ENCODE data around the gene TOLLIP.
"Not testable (repeated sequence)": the region's sequence is repeated elsewhere in the genome, so short reads cannot be mapped to it uniquely, and the experiment has no call there.

TOLLIP gene

GRCh38 chr11:1343391-1344055, 34.1 kb upstream of the TOLLIP start:
- DNase-seq = no peak

DNA sequence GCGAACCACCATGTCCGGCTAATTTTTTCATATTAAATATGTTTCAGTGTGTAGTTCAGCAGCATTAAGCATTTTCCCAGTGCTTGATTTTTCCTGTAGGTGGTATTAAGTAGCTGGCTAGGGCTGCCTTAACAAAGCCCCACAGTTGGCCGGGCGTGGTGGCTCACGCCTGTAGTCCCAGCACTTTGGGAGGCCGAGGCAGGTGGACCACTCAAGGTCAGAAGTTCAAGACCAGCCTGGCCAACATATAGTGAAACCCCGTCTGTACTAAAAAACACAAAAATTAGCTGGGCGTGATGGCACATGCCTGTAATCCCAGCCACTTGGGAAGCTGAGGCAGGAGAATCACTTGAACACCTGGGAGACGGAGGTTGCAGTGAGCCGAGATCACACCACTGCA, 33.5 kb upstream of the TOLLIP start:
- DNase-seq = no peak

DNA sequence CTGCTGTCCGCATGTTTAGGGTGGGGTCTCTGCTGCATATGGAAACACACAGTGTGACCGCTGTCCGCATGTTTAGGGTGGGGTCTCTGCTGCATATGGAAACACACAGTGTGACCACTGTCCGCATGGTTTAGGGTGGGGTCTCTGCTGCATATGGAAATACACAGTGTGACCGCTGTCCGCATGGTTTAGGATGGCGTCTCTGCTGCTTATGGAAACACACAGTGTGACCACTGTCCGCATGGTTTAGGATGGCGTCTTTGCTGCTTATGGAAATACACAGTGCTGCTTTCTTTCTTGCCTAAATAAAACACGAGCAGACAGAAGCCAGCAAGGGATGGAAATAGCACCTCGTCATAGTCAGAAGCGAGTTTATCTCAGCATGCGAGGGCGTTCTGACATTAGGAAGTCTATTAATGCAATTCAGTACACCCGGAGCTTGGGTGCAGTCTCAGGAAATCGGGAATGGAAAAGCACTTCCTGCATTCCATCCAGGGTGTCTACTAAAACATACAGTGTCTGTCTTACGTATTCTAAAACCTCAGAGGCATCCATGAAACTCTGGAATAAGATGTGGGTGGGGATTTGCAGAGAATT, 32.6 kb upstream of the TOLLIP start:
- no peak for DNase-seq

DNA sequence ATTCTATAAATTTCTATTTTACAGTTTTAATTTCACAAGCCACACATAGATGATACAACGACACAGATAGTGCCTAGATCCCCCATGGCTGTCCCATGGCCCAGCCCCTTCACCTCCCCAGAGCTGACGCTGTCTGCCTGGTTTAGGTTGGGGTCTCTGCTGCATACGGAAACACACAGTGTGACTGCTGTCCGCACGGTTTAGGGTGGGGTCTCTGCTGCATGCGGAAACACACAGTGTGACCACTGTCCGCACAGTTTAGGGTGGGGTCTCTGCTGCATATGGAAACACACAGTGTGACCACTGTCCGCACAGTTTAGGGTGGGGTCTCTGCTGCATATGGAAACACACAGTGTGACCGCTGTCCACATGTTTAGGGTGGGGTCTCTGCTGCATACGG, 31.8 kb upstream of the TOLLIP start:
- DNase-seq = not testable (repeated sequence)

DNA sequence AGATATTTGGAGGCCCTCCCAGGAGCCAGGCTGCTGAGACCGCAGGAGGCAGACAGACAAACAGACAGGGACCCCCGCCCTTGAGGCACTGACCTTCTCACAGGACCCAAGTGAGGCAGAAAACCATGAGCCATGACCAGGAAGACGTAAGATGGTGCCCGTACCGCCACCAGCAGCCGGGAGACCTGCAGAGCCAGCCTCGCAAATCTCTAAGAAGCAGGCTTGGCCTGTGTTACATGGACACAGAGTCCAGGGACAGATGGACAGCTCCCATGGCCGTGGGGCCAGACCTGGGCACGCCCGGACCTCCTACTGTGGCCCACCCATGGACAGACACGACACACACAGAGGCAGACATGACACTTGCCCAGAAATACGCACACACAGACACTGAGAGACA, 30.7 kb upstream of the TOLLIP start:
- no peak for DNase-seq

- DNase-seq = no peak
Observed at GRCh38 chr11:1339066-1339675, 29.7 kb upstream of the TOLLIP start.

DNA sequence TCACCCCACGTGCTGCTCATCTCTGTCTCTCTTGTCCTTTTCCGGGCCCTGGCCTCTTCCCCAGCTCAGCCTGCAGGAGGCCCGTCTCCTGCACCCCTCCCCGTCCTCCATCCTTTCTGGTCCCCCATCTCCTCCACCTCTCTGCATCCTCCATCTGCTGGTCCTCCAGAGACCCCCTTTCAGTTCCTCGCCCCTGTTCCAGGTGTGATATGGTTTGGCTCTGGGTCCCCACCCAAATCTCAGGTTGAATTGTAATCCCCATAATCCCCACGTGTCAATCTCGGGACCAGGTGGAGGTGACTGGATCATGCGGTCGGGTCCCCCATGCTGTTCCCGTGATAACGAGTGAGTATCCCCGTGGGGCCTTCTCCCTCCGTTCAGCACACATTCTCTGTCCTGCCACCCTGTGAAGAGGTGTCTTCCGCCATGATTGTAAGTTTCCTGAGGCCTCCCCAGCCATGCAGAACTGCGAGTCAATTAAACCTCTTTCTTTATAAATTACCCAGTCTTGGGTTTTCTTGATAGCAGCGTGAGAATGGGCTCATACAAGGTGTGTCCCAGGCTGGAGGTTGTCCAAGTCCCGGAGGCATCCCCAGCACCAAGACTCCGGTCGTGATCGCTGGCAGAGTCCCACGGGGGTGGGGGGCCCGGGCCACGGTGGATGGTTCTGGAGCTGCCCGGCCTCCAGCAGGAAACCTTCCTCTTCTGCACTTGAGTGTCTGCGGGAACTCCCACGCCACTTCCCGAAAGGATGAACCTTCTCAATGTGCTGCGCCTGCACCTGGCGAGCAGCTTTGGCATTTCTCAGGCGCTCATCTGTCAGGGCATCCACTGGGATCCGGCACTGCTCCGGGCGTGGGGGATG, 29.0 kb upstream of the TOLLIP start:
- no peak for DNase-seq

GRCh38 chr11:1337647-1338007, 28.2 kb upstream of the TOLLIP start:
- DNase-seq = peak; percentile 14

GRCh38 chr11:1336836-1337646, 27.6 kb upstream of the TOLLIP start:
- peak; percentile 75 for DNase-seq

GRCh38 chr11:1335811-1336761, 26.7 kb upstream of the TOLLIP start:
- DNase-seq = peak; percentile 85

DNA sequence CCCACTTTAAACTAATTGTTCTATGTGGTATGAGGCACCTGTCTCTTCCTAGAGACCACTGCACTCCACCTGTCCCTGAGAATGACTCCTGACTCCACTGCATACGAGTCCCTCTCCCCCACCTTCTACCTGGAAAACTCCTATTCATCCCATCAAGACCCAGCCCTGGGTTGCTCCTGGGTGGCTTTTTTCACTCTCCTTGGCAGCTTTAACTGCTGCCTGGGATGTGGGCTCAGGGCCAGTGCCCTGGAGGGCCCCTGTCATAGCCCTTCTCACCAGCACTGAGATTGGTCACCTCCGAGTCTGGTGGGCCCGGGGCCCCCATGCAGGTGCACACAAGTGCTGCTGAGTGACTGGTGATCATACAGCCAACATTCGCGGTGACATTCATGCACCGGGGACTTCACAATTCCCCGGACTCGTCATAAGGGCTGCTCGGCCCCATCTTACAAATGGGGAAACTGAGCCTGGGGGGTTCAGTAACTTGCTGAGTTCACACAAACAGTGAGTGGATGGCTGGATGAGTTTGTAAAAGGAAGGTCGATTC, 25.9 kb upstream of the TOLLIP start:
- DNase-seq = no peak

DNA sequence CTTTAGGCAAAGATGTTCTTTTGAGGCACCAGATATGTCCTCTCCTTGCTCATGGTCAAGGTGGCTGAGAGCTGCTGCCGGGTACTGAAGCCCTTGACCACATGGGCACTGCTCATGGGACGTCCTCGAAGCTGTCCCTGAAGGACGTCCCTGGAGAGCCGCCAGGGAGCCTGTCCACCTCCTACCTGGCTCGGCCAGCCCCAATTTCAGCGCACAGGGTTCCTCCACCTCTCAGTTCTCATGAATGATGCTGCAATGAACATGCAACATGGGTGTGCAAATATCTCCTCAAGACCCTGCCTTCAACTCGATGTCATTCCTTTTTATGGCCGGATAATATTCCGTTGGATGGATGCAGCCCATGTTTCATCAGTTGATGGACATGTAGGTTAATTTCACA, 24.4 kb upstream of the TOLLIP start:
- no peak for DNase-seq

- no peak for DNase-seq
Observed at GRCh38 chr11:1333091-1333772, 23.8 kb upstream of the TOLLIP start.

GRCh38 chr11:1330473-1330872, 21.0 kb upstream of the TOLLIP start:
- no peak for DNase-seq

GRCh38 chr11:1327064-1327460, 17.6 kb upstream of the TOLLIP start:
- DNase-seq = no peak

DNA sequence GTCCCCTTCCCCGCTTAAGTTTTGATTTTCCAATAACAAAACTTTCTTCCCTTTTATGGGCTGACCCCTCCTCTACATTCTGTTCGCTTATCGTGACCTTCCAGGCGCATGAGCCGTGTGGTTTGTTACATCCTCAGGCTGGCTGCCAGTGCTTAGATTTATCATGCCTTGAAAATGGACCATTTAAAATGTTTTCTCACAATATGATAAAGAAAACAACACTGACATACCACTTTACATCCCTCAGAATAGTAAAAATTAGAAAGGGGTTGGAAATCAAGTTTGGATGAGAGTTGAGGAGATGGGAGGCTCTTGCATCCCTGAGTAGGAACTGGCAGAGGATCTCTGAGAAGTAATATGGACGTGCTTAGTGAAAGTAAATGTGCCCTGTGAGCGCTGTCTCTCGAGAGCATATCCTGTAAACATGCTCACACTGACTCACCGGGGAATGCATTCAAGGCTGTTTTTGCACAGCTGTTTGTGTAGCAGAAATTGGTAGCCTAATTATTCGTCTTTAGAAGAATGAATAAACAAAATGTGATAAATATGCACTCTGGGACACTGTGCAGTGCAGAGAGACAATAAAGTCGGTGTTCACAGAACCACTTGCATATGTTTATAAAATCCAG, 17.1 kb upstream of the TOLLIP start:
- DNase-seq = no peak

DNA sequence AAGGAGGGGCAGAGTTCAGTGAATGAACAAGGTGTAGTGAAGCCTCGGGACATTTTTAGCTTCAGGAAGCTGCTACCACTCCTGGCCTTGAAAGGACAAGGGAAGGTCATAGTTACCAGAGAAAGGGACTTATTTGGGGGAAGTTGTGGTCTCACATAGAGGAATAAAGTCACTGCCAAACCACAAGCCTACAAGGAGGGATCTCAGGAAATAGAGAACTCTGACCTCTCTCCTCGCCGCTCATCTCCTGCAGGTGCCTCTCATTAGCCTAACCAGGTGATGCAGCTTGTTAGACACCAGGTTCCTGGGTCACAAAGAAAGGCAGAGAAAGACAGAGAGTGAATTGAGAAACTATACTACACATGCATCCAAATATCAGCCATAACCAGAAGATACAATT, 14.3 kb upstream of the TOLLIP start:
- DNase-seq = no peak

GRCh38 chr11:1317993-1318392, 8.6 kb upstream of the TOLLIP start:
- DNase-seq = no peak

GRCh38 chr11:1317432-1317831, 8.0 kb upstream of the TOLLIP start:
- DNase-seq = no peak
